CD4-positive, alpha-beta memory T cell (primary cell): ENCODE results near the gene HOXB6. TPM values are rescaled to one million over a fixed set of nuclear protein-coding genes. Genes with fewer than 3 reads are reported as not detected.
A peak's percentile ranks its signal among the peaks of the same experiment; 100 is the strongest.

ENCODE experiments used
- CTCF ChIA-PET: fragments of 350-600 bp; sonication (Branson Sonifier 250); formaldehyde crosslinking; loops from one replicate; lab custom pipeline; 2021; ENCODE audit warnings: inconsistent platforms; ENCODE audit not compliant: partially characterized antibody; lab: Charles Lee
- POLR2A ChIA-PET: fragments of 350-600 bp; sonication (Branson Sonifier 250); formaldehyde crosslinking; loops from one replicate; lab custom pipeline; 2021; ENCODE audit not compliant: partially characterized antibody; lab: Charles Lee
- DNase-seq, 5 donors: peaks; one replicate each; pipeline versions ENCODE4 v3.0.0 to v3.0.0-alpha.2; 2020 to 2022; ENCODE audit warnings: mixed read lengths in 1 of 5
- H3K27ac ChIP-seq: one replicate; pipeline ENCODE4 v1.7.0; 2013; ENCODE audit warnings: low read depth, low read length
- H3K27me3 ChIP-seq: 2 replicates; pipeline ENCODE4 v1.7.0; 2013; ENCODE audit warnings: mild to moderate bottlenecking, low read length, moderate library complexity; ENCODE audit not compliant: insufficient read depth
- H3K36me3 ChIP-seq: 2 replicates; pipeline ENCODE4 v1.7.0; 2013; ENCODE audit warnings: mild to moderate bottlenecking, low read length, moderate library complexity; ENCODE audit not compliant: insufficient read depth
- H3K4me1 ChIP-seq: 2 replicates; pipeline ENCODE4 v1.7.0; 2013; ENCODE audit warnings: mild to moderate bottlenecking, low read length, moderate library complexity; ENCODE audit not compliant: insufficient read depth
- H3K4me3 ChIP-seq, 2 donors: one replicate each; pipeline ENCODE4 v1.7.0; 2013; ENCODE audit warnings: low read length in 2 of 2, mild to moderate bottlenecking in 1 of 2
- H3K9me3 ChIP-seq, 2 donors: one replicate each; pipeline ENCODE4 v1.7.0; 2013; ENCODE audit warnings: low read length in 2 of 2, control low read depth in 1 of 2; ENCODE audit not compliant: control insufficient read depth in 1 of 2
- H3K27ac Mint-ChIP-seq, 7 donors: one replicate each; pipeline ENCODE4 v1.8.0; 2020 to 2021; ENCODE audit warnings: mixed read lengths in 7 of 7, mild to moderate bottlenecking in 6 of 7, inconsistent platforms in 3 of 7, moderate library complexity in 3 of 7
- H3K27me3 Mint-ChIP-seq, 2 donors: one replicate each; pipeline ENCODE4 v1.8.0; 2020 to 2021; ENCODE audit warnings: mixed read lengths in 2 of 2
- H3K36me3 Mint-ChIP-seq, 2 donors: one replicate each; pipeline ENCODE4 v1.8.0; 2020 to 2021; ENCODE audit warnings: mixed read lengths in 2 of 2, inconsistent platforms in 1 of 2, mild to moderate bottlenecking in 1 of 2
- H3K4me1 Mint-ChIP-seq, 4 donors: one replicate each; pipeline ENCODE4 v1.8.0; 2020 to 2021; ENCODE audit warnings: mixed read lengths in 4 of 4, mild to moderate bottlenecking in 1 of 4
- H3K4me3 Mint-ChIP-seq, 8 donors: one replicate each; pipeline ENCODE4 v1.8.0; 2020 to 2021; ENCODE audit warnings: mixed read lengths in 8 of 8, mild to moderate bottlenecking in 7 of 8, moderate library complexity in 6 of 8, inconsistent platforms in 3 of 8
- H3K9me3 Mint-ChIP-seq, 8 donors: one replicate each; pipeline ENCODE4 v1.8.0; 2020 to 2021; ENCODE audit warnings: mixed read lengths in 8 of 8, mild to moderate bottlenecking in 5 of 8, inconsistent platforms in 3 of 8, moderate library complexity in 1 of 8
- intact Hi-C: fragments of 100-400 bp; cut with micrococcal nuclease; formaldehyde crosslinking; loops from one replicate; pipeline ENCODE4 v1.15.1; 2023
- polyA plus RNA-seq, 2 donors: library from polyadenylated mRNA; unstranded; fragments of 300-500 nt; fragmentation: Illumina TruSeq; gene quantifications; one replicate each; pipeline ENCODE4 v1.2.3, GENCODE V29; 2021
- total RNA-seq, 2 experiments: library from RNA; stranded (reverse); gene quantifications; one replicate each; pipeline ENCODE4 v1.2.3, GENCODE V29; 2021

The HOXB6 gene
- total RNA-seq (under 1 TPM in 1 of 2 experiments, not detected in 1; 0.38 TPM), polyA plus RNA-seq (not detected)

DNA sequence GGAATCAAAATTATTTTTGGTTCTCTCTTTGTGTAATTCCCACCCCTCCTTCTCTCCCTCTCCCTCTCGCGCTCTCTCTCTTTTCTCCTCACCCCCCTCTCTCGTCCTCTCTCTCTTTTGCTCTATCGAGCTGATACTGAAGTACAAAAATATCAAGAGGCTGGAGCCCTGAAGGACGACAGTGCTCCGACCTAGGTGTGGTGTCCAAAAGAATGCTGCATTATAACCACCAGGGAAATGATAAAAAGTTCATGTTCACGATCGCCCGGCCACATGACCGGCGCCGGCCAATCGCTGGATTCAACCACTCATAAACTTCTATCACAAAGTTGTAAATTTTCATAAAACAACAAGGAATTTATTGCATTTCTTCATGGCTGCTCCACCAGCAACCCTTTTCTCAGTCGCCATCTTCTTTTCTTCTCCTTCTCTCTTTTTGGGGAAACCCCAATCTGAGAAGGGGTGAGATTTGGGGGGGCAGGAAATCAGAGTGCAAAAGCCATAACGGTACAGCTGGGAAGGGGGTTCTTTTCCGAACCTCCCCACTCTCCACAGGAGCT lies at the start of gene HOXB6:
Gene HOXB6 (minus strand): TSS at position 217 of the 560 bp plus-strand sequence. CDS start 6,836 bp downstream, outside the sequence.
- CTCF ChIA-PET, result interaction anchor here (0.7 to 1.4 kb wide), 3 partner anchors 32 to 579 kb away, joined by 3 to 4 read pairs (median 3); no protein-coding TSS in a partner anchor
- H3K4me3 Mint-ChIP-seq, result peak within 1 kb of the TSS in 7 of 8 donors; percentile 5 to 75 (median 41)
- intact Hi-C loops, result no loop called here

DNA sequence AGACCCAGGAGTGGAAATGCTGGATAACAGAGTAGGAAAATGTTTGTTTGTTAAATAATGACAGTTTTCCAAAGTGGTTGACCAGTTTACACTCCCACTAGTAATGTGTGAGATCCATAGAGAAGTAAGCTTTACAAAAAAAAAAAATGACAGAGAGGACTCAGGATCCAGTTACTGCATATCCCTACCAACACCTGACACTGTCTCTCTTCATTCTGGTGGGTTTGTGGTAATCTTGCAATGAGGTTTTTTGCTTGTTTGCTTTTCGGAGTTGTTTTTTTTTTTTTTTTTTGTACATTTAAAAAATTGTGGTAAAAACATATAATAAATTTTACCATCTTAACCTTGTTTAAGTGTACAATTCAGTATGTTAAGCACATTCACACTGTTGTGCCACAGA lies 45.0 kb upstream of the HOXB6 start:
- Histone ChIP-seq H3K36me3 (no peaks in the 10 kb centered on the region), H3K4me3 (no peak overlapping the region), H3K27ac (no peak overlapping the region), H3K4me1 (peaks cover 14% of the 10 kb centered on the region), H3K9me3 (no peaks in the 10 kb centered on the region), H3K27me3 (peaks cover 14% of the 10 kb centered on the region)
- H3K9me3 Mint-ChIP-seq, result no peaks in the 10 kb centered on the region
- no peaks in the 10 kb centered on the region for H3K36me3 Mint-ChIP-seq
- ChIA-PET POLR2A (interaction anchor here (0.6 kb wide), 1 partner anchor 478 kb away, joined by 3 read pairs; no protein-coding TSS in a partner anchor), CTCF (interaction anchor here (1.1 to 2.8 kb wide), 2 partner anchors 9 to 13 kb away, joined by 4 to 21 read pairs; no protein-coding TSS in a partner anchor)
- intact Hi-C loops, result no loop called here
- H3K4me3 Mint-ChIP-seq, result no peak overlapping the region
- no peak overlapping the region for H3K27ac Mint-ChIP-seq
- H3K27me3 Mint-ChIP-seq, result peaks cover 22 to 31% of the 10 kb centered on the region in 2 donors
- no peak for DNase-seq
- H3K4me1 Mint-ChIP-seq, result peaks cover 4 to 27% (median 8%) of the 10 kb centered on the region in 4 donors

More for the DNA sequence above, at the start of gene HOXB6:
- peaks cover 54 to 76% of the 10 kb centered on the region in 2 donors for H3K27me3 Mint-ChIP-seq
- no peaks in the 10 kb centered on the region for H3K9me3 Mint-ChIP-seq
- H3K27ac Mint-ChIP-seq, result peak within 1 kb of the TSS in 1 of 7 donors; percentile 33
- Histone ChIP-seq H3K4me3 (no peak within 1 kb of the TSS), H3K27me3 (peaks cover 65% of the 10 kb centered on the region), H3K9me3 (no peaks in the 10 kb centered on the region), H3K36me3 (no peaks in the 10 kb centered on the region), H3K4me1 (peaks cover 34% of the 10 kb centered on the region), H3K27ac (no peak within 1 kb of the TSS)
- H3K36me3 Mint-ChIP-seq, result no peaks in the 10 kb centered on the region
- DNase-seq, result no peak
- peaks cover 7 to 32% (median 17%) of the 10 kb centered on the region in 4 donors for H3K4me1 Mint-ChIP-seq
- POLR2A ChIA-PET, result interaction anchor here (0.7 to 1.0 kb wide), 2 partner anchors 12 to 20 kb away, joined by 3 read pairs; partner anchors contain the start of gene HOXB5

DNA sequence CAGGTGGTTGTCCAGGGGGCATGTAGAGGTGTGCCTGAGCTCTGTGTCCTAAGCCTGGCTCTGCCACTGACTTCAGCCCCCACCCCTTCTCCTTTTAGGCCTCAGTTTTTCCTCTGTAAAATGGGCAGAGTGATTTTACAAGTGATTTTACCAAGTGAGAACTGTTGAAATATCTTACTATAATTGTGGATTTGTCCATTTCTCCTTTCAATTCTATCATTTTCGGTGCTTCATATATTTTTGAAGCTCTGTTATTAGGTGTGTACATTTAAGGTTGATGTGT lies 43.1 kb upstream of the HOXB6 start:
- no peak overlapping the region for H3K27ac ChIP-seq
- Mint-ChIP-seq H3K36me3 (no peaks in the 10 kb centered on the region), H3K27ac (peak overlapping the region in 1 of 7 donors; percentile 57), H3K27me3 (peaks cover 37 to 48% of the 10 kb centered on the region in 2 donors), H3K9me3 (no peaks in the 10 kb centered on the region), H3K4me1 (peaks cover 4 to 27% (median 8%) of the 10 kb centered on the region in 4 donors), H3K4me3 (peak overlapping the region; percentile 61 to 96 (median 86))
- DNase-seq, result no peak
- H3K4me1 ChIP-seq, result peaks cover 14% of the 10 kb centered on the region
- H3K4me3 ChIP-seq, result peak overlapping the region in 1 of 2 donors; percentile 46
- ChIA-PET POLR2A (interaction anchor here (0.7 kb wide), 1 partner anchor 112 kb away, joined by 4 read pairs; no protein-coding TSS in a partner anchor), CTCF (interaction anchor here (0.7 to 2.8 kb wide), 2 partner anchors 11 to 16 kb away, joined by 3 to 21 read pairs; no protein-coding TSS in a partner anchor)
- intact Hi-C loops, result no loop called here
- peaks cover 23% of the 10 kb centered on the region for H3K27me3 ChIP-seq
- no peaks in the 10 kb centered on the region for H3K9me3 ChIP-seq
- no peaks in the 10 kb centered on the region for H3K36me3 ChIP-seq

DNA sequence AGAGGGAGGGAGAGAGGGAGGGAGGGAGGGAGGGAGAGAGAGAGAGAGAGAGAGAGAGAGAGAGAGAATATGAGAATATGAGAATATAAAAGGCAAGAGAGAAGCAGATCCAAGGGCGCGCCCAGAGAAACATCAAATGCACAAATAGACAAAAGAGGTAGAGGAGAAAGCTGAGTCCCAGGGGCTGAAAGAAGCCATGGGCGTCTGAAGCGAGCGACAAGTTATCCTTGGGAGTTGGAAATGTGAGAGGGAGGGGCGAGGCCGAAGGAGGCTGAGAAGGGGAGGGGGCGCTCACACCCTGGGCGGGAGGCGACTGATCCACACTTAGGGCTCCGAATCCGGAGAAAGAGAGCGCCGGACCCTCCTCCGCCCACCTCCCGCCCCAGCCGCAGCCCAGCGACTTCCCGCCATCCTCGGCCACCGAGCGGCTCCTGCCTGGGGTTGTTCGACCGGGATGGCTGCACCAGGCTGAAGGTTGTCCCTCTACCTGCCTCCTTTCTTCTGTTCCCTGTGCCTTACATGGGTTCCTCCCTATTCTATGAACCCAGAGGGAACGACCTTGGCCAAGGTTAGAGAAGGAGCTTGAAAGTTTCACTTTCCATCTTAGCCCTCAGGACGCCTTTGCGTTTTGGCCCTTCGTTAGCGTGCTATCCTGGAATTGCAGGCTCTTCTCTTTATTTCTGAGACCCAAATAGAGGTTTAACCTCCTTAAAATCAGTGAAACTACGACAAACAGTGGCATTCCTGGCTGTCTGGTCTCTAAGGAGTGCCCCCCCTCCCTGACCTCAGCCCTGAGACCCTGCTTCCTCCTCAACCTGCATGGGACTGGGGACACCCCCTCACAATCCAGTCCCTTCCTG lies 42.5 kb upstream of the HOXB6 start:
- intact Hi-C loops, result no loop called here
- Mint-ChIP-seq H3K27me3 (peaks cover 42 to 49% of the 10 kb centered on the region in 2 donors), H3K4me3 (peak overlapping the region; percentile 82 to 96 (median 90)), H3K9me3 (no peaks in the 10 kb centered on the region), H3K36me3 (no peaks in the 10 kb centered on the region), H3K27ac (peak overlapping the region in 3 of 7 donors; percentile 57 to 68 (median 58)), H3K4me1 (peaks cover 4 to 27% (median 12%) of the 10 kb centered on the region in 4 donors)
- peaks cover 26% of the 10 kb centered on the region for H3K27me3 ChIP-seq
- no peak overlapping the region for H3K27ac ChIP-seq
- H3K9me3 ChIP-seq, result no peaks in the 10 kb centered on the region
- ChIA-PET POLR2A (interaction anchor here (1.0 to 1.4 kb wide), 2 partner anchors 11 to 22 kb away, joined by 3 read pairs; no protein-coding TSS in a partner anchor), CTCF (interaction anchor here (0.7 to 2.8 kb wide), 2 partner anchors 10 to 15 kb away, joined by 3 to 21 read pairs; no protein-coding TSS in a partner anchor)
- DNase-seq, result no peak
- peak overlapping the region; percentile 46 to 59 for H3K4me3 ChIP-seq
- H3K36me3 ChIP-seq, result no peaks in the 10 kb centered on the region
- H3K4me1 ChIP-seq, result peaks cover 14% of the 10 kb centered on the region

DNA sequence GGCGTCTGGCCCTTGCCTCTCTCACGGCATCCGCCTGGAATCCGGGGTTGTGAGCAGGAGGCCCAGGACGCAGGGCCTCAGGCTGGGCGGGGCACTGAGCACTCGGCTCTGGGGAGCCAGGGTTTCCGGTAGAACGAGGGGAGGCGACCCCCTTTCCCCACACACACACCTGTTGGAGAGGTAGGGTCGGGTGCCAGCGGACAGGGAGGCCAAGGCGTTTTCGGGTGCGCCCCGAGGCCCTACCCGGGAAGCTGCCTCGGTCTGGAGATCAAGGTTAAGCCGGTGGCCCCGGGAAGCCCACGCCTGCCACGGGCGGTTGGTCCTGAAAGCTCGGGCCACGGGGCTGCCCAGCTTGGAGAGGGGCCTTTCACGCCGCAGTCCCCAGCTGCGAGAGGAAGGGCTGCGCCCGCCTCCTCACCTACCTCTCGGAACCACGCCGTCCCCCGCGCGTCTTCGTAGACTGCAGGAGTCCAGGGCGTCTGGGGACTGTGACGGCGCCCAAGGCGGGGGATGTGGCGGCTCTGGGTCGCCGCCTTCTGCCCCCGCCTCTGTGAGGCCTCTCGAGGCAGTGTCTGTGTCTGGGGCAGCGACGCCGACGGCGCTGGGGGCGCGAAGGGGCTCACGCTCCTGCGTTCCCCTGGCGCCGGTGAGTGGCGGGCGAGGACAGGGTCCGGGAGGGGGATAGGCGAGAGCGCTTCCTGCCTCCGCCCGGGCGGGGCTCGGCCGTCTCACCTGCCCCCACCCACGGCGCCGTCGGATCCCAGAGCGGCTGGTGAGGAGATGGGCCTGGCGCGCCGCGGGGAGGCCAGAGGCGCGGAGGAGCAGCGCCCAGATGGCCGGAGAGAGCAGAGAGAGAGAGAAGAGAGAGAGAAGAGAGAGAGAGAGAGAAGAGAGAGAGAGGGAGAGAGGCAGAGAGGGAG lies 41.7 kb upstream of the HOXB6 start:
- Histone ChIP-seq H3K27me3 (peaks cover 34% of the 10 kb centered on the region), H3K36me3 (no peaks in the 10 kb centered on the region), H3K4me1 (peaks cover 14% of the 10 kb centered on the region), H3K9me3 (no peaks in the 10 kb centered on the region), H3K27ac (no peak overlapping the region), H3K4me3 (peak overlapping the region in 1 of 2 donors; percentile 59)
- Mint-ChIP-seq H3K27ac (no peak overlapping the region), H3K36me3 (no peaks in the 10 kb centered on the region), H3K9me3 (no peaks in the 10 kb centered on the region), H3K4me3 (peak overlapping the region; percentile 82 to 96 (median 90)), H3K27me3 (peaks cover 48 to 51% of the 10 kb centered on the region in 2 donors), H3K4me1 (peaks cover 6 to 33% (median 16%) of the 10 kb centered on the region in 4 donors)
- ChIA-PET CTCF (interaction anchor here (1.8 kb wide), 1 partner anchor 10 kb away, joined by 5 read pairs; no protein-coding TSS in a partner anchor), POLR2A (interaction anchor here (1.0 to 1.4 kb wide), 2 partner anchors 10 to 21 kb away, joined by 3 read pairs; no protein-coding TSS in a partner anchor)
- DNase-seq, result peak in 2 of 5 donors; percentile 21 to 29
- intact Hi-C loops, result no loop called here

DNA sequence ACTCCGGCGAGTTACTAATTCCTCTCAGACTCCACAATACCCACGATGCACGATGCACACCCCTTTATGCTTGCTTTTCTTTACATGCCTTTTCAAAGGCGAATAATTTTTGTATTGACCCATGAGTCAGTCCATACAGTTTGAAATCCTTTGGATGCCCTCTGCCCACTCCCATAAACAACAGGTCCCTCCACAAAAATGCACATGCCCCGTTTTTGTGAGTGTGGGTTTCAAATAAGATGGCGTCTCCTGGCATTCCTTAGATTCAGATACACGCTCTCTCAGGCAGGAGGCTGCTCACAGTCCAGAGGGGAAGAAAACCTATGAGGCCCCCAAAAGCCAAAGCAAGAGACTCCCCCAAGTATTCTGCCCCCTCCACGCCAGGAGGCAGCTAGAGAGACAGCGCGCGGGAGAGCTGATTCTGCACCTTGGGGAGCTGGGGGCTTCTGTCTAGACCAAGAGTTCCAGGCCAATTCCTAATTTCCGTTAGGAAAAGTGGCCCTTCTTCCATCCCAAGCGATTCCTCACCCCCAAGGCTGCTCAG lies 40.9 kb upstream of the HOXB6 start:
- no peak overlapping the region for H3K27ac Mint-ChIP-seq
- no peaks in the 10 kb centered on the region for H3K36me3 ChIP-seq
- peaks cover 55 to 57% of the 10 kb centered on the region in 2 donors for H3K27me3 Mint-ChIP-seq
- H3K27ac ChIP-seq, result no peak overlapping the region
- H3K4me1 Mint-ChIP-seq, result peaks cover 8 to 37% (median 19%) of the 10 kb centered on the region in 4 donors
- intact Hi-C loops, result no loop called here
- peaks cover 14% of the 10 kb centered on the region for H3K4me1 ChIP-seq
- ChIA-PET POLR2A (no interaction called here), CTCF (interaction anchor here (1.8 kb wide), 1 partner anchor 9 kb away, joined by 5 read pairs; no protein-coding TSS in a partner anchor)
- no peaks in the 10 kb centered on the region for H3K36me3 Mint-ChIP-seq
- peak overlapping the region in 1 of 2 donors; percentile 59 for H3K4me3 ChIP-seq
- H3K9me3 Mint-ChIP-seq, result no peaks in the 10 kb centered on the region
- no peaks in the 10 kb centered on the region for H3K9me3 ChIP-seq
- peak overlapping the region; percentile 9 to 90 (median 58) for H3K4me3 Mint-ChIP-seq
- H3K27me3 ChIP-seq, result peaks cover 39% of the 10 kb centered on the region
- DNase-seq, result no peak
